VCaP (cell line): Measurements from ENCODE around the gene HTN3.
"Not testable (repeated sequence)": the region's sequence is repeated elsewhere in the genome, so short reads cannot be mapped to it uniquely, and the experiment has no call there.

Experiments
- H3K27ac ChIP-seq: fragments of 450-650 bp; 2 replicates; pipeline ENCODE4 v1.5.1; 2017
- TF ChIP-seq, protein P1 (sequence below): fragments of 450-650 bp; conservative IDR thresholded peaks from 2 replicates; pipeline ENCODE4 v1.5.1; 2017; ENCODE audit warnings: mild to moderate bottlenecking, moderate library complexity

HTN3 gene

DNA sequence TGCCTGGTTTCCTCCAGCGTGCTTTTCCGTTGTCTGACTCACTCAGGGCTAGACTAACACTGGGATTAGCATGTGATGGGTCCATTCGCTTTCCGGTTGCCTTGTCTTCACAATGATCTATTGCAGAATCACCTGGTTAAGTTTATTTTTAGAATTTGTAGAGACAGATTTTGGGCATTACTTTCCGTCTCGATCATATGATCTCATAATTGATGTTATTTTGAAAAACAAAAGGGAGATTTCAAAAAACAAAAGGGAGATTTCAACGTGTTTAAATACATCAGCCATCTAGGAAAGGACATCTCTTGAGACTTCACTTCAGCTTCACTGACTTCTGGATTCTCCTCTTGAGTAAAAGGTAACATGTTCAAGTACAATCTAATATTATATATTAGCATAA, at the start of gene HTN3:
Gene HTN3 (plus strand): TSS at position 301 of the 400 bp plus-strand sequence. CDS start 2,282 bp downstream, outside the sequence.
- H3K27ac ChIP-seq, result not testable (repeated sequence)

DNA sequence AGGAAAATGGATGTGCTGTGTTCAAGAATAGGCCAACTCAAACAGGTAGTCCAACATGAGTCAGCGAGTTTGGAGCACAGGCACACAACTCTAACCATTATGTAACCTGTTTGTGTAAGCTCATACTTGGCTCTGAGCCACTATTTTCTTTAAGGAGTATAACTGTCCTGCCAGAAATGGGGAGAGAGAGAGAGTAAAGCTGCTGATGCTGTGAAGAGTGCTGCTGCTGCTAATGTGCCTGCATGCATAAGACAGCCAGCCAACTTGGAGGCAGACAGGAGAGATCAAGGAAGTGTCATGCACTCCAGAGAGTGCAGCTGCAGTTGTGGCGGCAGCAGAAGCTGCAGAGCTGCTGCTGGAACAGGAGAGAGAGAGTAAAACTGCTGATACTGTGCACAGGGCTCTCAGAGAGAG, 44.2 kb upstream of the HTN3 start:
- H3K27ac ChIP-seq, result peak overlapping the region; percentile 41
- TF ChIP-seq, protein P1, sequence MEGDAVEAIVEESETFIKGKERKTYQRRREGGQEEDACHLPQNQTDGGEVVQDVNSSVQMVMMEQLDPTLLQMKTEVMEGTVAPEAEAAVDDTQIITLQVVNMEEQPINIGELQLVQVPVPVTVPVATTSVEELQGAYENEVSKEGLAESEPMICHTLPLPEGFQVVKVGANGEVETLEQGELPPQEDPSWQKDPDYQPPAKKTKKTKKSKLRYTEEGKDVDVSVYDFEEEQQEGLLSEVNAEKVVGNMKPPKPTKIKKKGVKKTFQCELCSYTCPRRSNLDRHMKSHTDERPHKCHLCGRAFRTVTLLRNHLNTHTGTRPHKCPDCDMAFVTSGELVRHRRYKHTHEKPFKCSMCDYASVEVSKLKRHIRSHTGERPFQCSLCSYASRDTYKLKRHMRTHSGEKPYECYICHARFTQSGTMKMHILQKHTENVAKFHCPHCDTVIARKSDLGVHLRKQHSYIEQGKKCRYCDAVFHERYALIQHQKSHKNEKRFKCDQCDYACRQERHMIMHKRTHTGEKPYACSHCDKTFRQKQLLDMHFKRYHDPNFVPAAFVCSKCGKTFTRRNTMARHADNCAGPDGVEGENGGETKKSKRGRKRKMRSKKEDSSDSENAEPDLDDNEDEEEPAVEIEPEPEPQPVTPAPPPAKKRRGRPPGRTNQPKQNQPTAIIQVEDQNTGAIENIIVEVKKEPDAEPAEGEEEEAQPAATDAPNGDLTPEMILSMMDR, result no peak

DNA sequence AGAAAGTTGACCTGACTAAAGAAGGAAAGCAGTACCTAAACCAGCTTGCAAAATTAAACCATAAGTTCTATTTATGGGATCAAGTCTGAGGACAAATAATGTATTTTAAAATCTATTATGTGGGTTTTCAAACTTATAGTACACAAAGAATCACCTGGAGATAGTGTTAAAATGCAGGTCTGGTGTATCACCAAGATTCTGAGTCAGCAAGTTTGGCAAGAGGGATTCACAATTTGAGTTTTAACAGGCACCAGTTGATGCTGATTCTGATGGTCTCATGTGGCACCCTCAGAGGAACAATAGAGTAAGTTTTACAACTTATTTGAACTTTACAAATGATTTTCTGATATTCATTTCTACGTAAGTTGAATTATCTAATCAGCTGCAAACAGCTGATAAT, 41.6 kb upstream of the HTN3 start:
- no peak overlapping the region for H3K27ac ChIP-seq
- TF ChIP-seq, protein P1, result no peak

DNA sequence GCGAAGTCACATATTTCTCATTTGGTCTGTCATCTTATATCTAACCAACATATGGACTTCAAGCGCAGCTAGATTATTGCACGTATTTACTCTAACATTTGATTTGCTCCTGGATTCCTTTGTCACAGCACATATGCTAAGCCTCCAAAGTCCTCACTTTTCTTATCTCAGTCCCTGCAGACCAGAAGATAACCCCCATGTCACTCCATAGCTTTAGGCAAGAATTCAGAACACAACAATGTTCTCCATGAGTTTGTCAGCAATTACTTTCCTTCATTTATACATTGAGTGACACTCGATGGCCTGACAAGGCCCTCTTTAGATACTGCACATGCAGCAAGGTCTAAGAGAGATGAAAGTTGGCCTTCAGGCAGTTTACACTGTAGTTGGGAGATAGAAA, 37.2 kb upstream of the HTN3 start:
- H3K27ac ChIP-seq, result no peak overlapping the region

GRCh38 chr4:69994782-69995181, 33.5 kb upstream of the HTN3 start:
- TF ChIP-seq, protein P1, result no peak

More for the DNA sequence above, 37.2 kb upstream of the HTN3 start:
- TF ChIP-seq, protein P1, result no peak

GRCh38 chr4:69995526-69996016, 32.7 kb upstream of the HTN3 start, which contains the start of gene STATH:
Gene STATH (plus strand): TSS chr4:69995966. CDS start chr4:69998438, 2,472 bp downstream.
- TF ChIP-seq, protein P1, result no peak
- no peak within 1 kb of the TSS for H3K27ac ChIP-seq

More at GRCh38 chr4:69994782-69995181, 33.5 kb upstream of the HTN3 start:
- H3K27ac ChIP-seq, result no peak overlapping the region

GRCh38 chr4:69999420-69999819, 28.8 kb upstream of the HTN3 start:
- H3K27ac ChIP-seq, result no peak overlapping the region
- TF ChIP-seq, protein P1, result no peak

DNA sequence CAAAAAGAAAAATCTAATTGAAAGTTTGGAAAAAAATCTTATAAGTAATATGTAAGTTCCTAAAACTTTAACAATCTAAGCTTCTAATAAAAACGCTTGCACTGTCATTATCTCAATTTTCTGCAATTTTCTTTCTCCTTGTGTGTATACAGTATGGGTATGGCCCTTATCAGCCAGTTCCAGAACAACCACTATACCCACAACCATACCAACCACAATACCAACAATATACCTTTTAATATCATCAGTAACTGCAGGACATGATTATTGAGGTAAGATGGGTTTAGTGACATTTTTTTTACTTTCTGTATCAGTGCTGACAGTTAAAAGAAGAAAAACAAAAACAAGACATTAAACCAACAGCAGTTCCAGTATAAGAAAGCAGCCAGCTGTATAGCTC, 27.5 kb upstream of the HTN3 start:
- no peak overlapping the region for H3K27ac ChIP-seq
- TF ChIP-seq, protein P1, result no peak
